ENCODE measurements around the gene TAAR6. TPM values are rescaled to one million over a fixed set of nuclear protein-coding genes. Genes with fewer than 3 reads are reported as not detected.

Gene TAAR6
- total and polyA plus RNA-seq, 4 donors: not detected

DNA sequence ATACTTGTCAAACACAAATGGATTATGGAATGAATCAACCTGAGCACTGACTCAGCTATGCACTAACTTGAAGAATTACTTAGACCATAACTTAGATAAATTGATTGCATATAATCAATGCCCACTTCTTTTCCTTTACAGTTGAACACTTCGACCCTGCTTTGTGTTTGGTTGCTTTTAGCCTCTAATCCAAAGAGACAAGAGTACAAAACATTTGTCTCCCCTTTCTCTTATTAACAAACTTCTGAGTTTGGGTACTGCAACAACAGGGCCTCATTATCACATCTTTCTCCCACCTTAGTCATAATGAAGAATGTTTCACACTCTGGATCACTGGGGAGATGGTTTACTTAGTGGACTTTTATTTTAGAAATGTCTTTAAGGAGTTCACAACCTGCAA is 2.6 kb upstream of the TAAR6 start:
- TF ChIP-seq JUND (IDR thresholded peaks at IDR 0.05): no peak
- no peak for TF ChIP-seq HNF4G (IDR thresholded peaks at IDR 0.05)
- TF ChIP-seq TAF1 (conservative IDR thresholded peaks at IDR 0.05): no peak
- no peak for TF ChIP-seq RXRA (IDR thresholded peaks at IDR 0.05)
- TF ChIP-seq MAX (IDR thresholded peaks at IDR 0.05): no peak
- TF ChIP-seq FOXA1 (IDR thresholded peaks at IDR 0.05): no peak
- TF ChIP-seq RAD21 (IDR thresholded peaks at IDR 0.05): no peak
- TF ChIP-seq, protein P1, sequence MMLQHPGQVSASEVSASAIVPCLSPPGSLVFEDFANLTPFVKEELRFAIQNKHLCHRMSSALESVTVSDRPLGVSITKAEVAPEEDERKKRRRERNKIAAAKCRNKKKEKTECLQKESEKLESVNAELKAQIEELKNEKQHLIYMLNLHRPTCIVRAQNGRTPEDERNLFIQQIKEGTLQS (IDR thresholded peaks at IDR 0.05): no peak
- no peak for TF ChIP-seq CTCF (IDR thresholded peaks at IDR 0.05; ENCODE audit: low read depth, low read length, missing input control)
- no peak for TF ChIP-seq SP1 (IDR thresholded peaks at IDR 0.05)
- TF ChIP-seq YY1 (IDR thresholded peaks at IDR 0.05): no peak
- 87% methylated on average over 1 of the region's 1 CpG for WGBS
- no peaks in the 10 kb centered on the region for H3K4me1 ChIP-seq (ENCODE audit: control insufficient read depth in 4 of 4, insufficient read depth in 4 of 4, low read length in 3 of 4)

GRCh38 chr6:132568611-132569010 is 1.5 kb upstream of the TAAR6 start:
- Histone ChIP-seq H3K27me3 (ENCODE audit: control insufficient read depth in 4 of 4, insufficient read depth in 4 of 4, low read length in 3 of 4) (peaks cover 0 to 5% (median 0%) of the 10 kb centered on the region in 4 donors), H3K4me1 (ENCODE audit: control insufficient read depth in 4 of 4, insufficient read depth in 4 of 4, low read length in 3 of 4) (no peaks in the 10 kb centered on the region), H3K4me3 (ENCODE audit: low read depth in 1 of 3, low read length in 3 of 3) (no peak overlapping the region), H3K9me3 (ENCODE audit: control insufficient read depth in 4 of 4, low read length in 3 of 4) (no peaks in the 10 kb centered on the region), H3K27ac (ENCODE audit: low read depth in 1 of 2, low read length in 2 of 2) (no peak overlapping the region), H3K36me3 (ENCODE audit: control insufficient read depth in 4 of 4, insufficient read depth in 3 of 4, low read depth in 1 of 4, low read length in 3 of 4) (no peaks in the 10 kb centered on the region), H3K9ac (ENCODE audit: low read depth in 1 of 2, low read length in 2 of 2) (no peak overlapping the region)
- TF ChIP-seq HNF4A (conservative IDR thresholded peaks at IDR 0.05) (no peak), FOXA1 (IDR thresholded peaks at IDR 0.05) (no peak), JUND (IDR thresholded peaks at IDR 0.05) (no peak), RAD21 (IDR thresholded peaks at IDR 0.05) (no peak), ZBTB33 (IDR thresholded peaks at IDR 0.05) (no peak), SP1 (IDR thresholded peaks at IDR 0.05) (no peak), MAX (IDR thresholded peaks at IDR 0.05) (no peak), EGR1 (IDR thresholded peaks at IDR 0.05; ENCODE audit: low read depth in 2 of 2) (no peak), HNF4G (IDR thresholded peaks at IDR 0.05) (no peak), GABPA (IDR thresholded peaks at IDR 0.05 in 1 of 2, conservative IDR thresholded peaks at IDR 0.05 in 1 of 2) (no peak), TAF1 (conservative IDR thresholded peaks at IDR 0.05) (no peak), RXRA (IDR thresholded peaks at IDR 0.05) (no peak)
- TF ChIP-seq, protein P2, sequence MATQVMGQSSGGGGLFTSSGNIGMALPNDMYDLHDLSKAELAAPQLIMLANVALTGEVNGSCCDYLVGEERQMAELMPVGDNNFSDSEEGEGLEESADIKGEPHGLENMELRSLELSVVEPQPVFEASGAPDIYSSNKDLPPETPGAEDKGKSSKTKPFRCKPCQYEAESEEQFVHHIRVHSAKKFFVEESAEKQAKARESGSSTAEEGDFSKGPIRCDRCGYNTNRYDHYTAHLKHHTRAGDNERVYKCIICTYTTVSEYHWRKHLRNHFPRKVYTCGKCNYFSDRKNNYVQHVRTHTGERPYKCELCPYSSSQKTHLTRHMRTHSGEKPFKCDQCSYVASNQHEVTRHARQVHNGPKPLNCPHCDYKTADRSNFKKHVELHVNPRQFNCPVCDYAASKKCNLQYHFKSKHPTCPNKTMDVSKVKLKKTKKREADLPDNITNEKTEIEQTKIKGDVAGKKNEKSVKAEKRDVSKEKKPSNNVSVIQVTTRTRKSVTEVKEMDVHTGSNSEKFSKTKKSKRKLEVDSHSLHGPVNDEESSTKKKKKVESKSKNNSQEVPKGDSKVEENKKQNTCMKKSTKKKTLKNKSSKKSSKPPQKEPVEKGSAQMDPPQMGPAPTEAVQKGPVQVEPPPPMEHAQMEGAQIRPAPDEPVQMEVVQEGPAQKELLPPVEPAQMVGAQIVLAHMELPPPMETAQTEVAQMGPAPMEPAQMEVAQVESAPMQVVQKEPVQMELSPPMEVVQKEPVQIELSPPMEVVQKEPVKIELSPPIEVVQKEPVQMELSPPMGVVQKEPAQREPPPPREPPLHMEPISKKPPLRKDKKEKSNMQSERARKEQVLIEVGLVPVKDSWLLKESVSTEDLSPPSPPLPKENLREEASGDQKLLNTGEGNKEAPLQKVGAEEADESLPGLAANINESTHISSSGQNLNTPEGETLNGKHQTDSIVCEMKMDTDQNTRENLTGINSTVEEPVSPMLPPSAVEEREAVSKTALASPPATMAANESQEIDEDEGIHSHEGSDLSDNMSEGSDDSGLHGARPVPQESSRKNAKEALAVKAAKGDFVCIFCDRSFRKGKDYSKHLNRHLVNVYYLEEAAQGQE (IDR thresholded peaks at IDR 0.05): no peak
- no peak for DNase-seq (ENCODE audit: low spot score)
- 63% methylated on average over 6 of the region's 6 CpGs for WGBS

More for the DNA sequence above, 2.6 kb upstream of the TAAR6 start:
- Histone ChIP-seq H3K9ac (ENCODE audit: low read depth in 1 of 2, low read length in 2 of 2) (no peak overlapping the region), H3K27me3 (ENCODE audit: control insufficient read depth in 4 of 4, insufficient read depth in 4 of 4, low read length in 3 of 4) (peaks cover 0 to 5% (median 0%) of the 10 kb centered on the region in 4 donors), H3K4me3 (ENCODE audit: low read depth in 1 of 3, low read length in 3 of 3) (no peak overlapping the region), H3K27ac (ENCODE audit: low read depth in 1 of 2, low read length in 2 of 2) (no peak overlapping the region), H3K9me3 (ENCODE audit: control insufficient read depth in 4 of 4, low read length in 3 of 4) (no peaks in the 10 kb centered on the region), H3K36me3 (ENCODE audit: control insufficient read depth in 4 of 4, insufficient read depth in 3 of 4, low read depth in 1 of 4, low read length in 3 of 4) (no peaks in the 10 kb centered on the region)
- DNase-seq (ENCODE audit: low spot score): no peak

Data from liver (tissue), 9 donors.